Heart left ventricle (tissue), 13 donors: ENCODE measurements around the gene SMG9.

ENCODE experiments used
- CTCF ChIP-seq, 12 donors: fragments of 200-600 bp; sonication (generic) in 4 of 12; IDR thresholded peaks; one replicate each; pipeline versions ENCODE4 v1.5.0 to v1.8.0; 2018 to 2022; ENCODE audit warnings: antibody characterized with exemption in 12 of 12, mild to moderate bottlenecking in 5 of 12
- POLR2A ChIP-seq, 2 donors: fragments of 450-650 bp; IDR thresholded peaks; one replicate each; pipeline ENCODE4 v1.6.1; 2017; ENCODE audit warnings: antibody characterized with exemption in 2 of 2, mild to moderate bottlenecking in 2 of 2, moderate library complexity in 2 of 2
- donor health status: ischemic (EF 13 %, LVEDD 7.1; RV severe dilation, severe dysfunction).
- donor health status: DM: no; HTN: yes; CAD: no.
- donor health status: DM: no; HTN: no; CAD: no.
- donor health status: ischemic (EF 25% LVEDD 6.9; RV normal size, moderate dysfunction).
- donor health status: ischemic (EF 25% LVEDD 5.7; RV mildly dilated, moderate dysfunction).
- donor health status: ischemic (EF 35%, LVEDD 5.7; RV mildly dilated, moderate dysfunction).
- donor health status: nonischemic (EF 11% LVEDD 7.7; RV severe dilation, severe dysfunction).
- donor health status: DM: yes; HTN: yes; CAD: no.
- donor health status: PGD.
- donor health status: ischemic (EF 29% LVEDD 5.4; RV normal size, mild dysfunction).
- donor health status: nonischemic (EF 23%, LVEDD 6.1; RV moderate dilation, normal function).

- TF ChIP-seq CTCF (IDR thresholded peaks at IDR 0.05) (peak; percentile 91 to 99 (median 98)), POLR2A (IDR thresholded peaks at IDR 0.05) (no peak)
Measured at GRCh38 chr19:43784981-43785808, 30.4 kb upstream of the SMG9 start.
